ENCODE data around the gene IFT122.

The IFT122 gene

DNA sequence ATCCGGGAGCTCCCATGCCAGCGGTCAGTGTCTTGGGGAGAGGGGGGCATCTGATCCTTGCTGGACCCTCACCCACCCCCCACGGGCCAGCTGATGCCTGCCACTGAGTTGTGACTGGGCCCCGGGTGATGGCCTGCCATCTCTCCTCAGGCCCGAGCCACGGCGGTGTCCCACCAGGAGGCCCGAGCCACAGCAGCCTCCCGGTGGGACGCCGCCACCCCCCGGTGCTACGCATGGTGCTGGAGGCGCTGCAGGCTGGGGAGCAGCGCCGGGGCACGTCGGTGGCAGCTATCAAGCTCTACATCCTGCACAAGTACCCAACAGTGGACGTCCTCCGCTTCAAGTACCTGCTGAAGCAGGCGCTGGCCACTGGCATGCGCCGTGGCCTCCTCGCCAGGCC is 107.2 kb downstream of the IFT122 start:
- no peak for DNase-seq

DNA sequence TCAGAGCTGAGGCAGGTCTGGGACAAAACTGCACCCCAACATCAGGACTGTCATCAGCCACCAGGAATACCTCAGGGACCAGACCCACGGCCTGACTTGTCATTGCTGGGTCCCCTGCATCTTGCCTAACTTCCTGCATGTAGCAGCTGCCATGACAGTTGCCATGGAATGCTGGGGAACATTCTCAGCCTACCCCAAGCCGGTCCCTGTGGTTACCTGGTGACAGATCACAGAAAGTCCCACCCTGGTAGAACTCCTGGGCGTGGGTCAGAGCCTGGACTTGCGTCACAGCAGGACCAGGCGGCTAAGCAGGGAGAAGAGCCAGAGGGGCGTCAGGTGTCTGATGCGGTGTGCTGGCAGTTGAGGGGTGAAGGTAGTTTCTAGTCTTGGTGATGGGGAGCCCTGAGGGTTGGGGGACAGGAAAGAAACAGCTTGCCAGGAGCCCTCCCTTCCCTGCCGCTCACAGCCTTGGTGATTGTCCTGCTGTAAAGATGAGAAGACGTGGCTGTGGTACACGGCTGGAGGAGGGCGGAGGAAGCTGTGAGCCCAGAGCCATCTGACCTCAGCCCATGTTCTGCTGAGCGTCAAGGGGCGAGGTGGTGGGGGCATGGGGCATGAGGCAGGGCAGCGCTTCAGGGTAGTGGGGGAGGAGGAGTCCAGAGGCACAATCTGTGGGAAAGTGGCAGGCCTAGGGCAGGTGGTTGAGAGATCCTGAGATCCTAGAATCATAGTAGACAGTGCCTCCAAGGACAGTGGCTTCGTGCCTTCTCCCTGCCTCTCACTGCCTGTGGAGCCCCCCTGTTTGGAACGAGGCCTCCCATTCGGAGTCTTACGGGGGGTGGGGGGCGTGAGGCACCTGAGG is 108.3 kb downstream of the IFT122 start:
- no peak for DNase-seq

DNA sequence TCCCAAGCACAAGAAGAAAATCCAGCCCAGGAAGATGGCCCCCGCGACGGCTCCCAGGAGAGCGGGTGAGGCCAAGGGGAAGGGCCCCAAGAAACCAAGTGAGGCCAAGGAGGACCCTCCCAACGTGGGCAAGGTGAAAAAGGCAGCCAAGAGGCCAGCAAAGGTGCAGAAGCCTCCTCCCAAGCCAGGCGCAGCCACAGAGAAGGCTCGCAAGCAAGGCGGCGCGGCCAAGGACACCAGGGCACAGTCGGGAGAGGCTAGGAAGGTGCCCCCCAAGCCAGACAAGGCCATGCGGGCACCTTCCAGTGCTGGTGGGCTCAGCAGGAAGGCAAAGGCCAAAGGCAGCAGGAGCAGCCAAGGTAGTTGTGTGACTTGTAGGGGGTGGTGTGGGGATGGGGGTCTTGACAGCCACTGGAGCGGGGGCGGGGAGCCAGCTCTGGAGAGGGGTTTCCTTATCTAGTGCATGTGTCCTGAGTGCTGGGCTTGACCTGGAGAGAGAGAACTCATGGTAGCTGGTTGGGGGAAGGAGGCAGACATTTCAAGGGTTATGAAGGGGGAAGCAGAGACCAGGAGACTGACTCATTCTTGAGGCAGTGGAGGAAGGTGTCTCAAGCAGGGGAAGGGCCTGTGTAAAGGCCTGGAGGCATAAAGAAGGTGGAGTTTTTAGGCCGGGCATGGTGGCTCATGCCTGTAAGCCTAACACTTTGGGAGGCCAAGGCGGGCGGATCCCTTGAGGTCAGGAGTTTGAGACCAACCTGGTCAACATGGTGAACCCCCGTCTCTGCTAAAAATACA is 109.2 kb downstream of the IFT122 start:
- no peak for DNase-seq

DNA sequence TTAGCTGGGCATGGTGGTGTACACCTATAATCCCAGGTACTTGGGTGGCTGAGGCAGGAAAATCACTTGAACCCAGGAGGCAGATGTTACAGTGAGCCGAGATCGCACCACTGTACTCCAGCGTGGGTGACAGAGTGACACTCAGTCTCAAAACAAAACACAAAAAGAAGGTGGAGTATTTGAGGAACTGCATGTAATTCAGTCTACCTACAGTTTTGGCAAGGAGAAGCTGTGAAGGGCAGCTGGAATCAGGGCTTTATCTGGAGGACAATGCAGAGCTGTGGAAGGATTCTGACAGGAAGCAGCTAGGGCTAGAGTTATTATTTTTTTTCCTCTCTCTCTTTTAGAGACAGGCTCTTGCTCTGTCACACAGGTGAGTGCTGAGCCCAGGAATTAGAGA is 109.8 kb downstream of the IFT122 start:
- DNase-seq = no peak

DNA sequence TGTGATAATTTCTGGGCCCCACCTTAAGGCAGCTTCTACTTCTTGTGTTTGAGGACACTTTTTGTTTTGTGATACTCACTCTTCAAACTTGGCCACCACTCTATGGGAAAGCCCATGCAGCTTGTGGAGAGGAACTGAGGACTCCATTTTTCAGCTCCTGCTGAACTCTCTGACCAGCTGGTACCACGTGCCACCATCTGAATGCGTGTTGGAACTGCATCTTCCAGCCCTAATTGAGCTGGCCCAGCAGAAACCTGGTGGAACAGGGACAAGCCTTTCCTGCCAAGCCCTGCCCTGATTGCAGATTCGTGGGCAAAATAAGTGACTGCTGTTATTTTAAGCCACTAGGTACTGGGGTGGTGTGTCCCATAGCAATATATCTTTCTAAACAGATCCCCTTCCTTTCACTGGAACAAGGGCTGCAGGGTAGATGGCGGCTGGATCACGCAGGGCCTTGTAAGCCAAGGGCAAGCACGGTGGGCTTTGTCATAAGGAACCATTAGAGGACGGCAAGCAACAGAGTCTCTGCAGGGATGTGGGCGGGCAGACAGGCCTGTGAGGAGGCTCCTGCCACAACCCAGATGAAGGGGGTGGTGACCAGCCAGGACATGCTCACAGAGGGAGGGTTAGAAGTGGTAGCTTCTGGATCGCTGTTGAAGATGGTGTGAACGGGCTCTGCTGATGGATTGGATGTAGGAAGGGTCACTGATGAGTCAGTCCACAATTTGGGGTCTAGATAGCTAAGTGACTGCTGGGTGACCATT is 112.4 kb downstream of the IFT122 start:
- no peak for DNase-seq

DNA sequence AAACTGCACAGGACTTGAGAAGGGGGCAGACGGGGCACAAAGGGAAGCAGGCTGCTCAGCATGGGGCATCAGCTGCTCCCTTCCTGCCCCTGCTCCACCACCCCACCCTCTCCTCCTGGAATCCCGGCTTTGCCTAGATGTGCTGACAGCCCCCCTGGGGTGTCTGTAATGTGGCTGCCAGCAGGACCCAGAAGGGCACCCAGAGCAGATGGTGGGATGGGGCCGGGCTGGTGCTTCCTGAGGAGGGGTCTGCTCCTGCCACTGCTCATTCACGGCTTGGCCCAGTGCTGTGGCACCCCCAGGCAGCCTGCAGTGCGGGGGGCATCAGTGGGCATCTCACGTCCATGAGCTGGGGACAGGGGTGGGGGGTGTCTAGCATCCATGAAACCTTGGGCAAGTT is 113.1 kb downstream of the IFT122 start:
- no peak for DNase-seq

DNA sequence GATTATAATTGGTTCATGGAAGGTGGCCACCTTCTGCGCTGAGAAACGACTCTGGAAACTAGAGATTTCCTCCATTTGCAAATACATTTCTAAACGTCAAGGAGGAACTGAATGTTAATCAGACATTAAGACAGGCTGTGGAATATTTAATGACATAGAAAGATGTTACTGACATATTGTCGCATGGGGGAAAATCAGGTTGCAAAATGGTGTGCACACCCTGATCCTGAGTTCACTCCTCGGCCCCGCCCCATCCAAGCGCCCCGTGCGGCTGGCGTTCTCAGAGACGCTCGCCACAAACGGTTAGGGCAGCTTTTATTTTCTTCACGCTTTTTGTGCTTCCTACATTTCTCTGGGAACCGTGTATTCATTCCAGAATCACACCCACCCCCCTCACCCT is 113.7 kb downstream of the IFT122 start:
- DNase-seq = no peak

DNA sequence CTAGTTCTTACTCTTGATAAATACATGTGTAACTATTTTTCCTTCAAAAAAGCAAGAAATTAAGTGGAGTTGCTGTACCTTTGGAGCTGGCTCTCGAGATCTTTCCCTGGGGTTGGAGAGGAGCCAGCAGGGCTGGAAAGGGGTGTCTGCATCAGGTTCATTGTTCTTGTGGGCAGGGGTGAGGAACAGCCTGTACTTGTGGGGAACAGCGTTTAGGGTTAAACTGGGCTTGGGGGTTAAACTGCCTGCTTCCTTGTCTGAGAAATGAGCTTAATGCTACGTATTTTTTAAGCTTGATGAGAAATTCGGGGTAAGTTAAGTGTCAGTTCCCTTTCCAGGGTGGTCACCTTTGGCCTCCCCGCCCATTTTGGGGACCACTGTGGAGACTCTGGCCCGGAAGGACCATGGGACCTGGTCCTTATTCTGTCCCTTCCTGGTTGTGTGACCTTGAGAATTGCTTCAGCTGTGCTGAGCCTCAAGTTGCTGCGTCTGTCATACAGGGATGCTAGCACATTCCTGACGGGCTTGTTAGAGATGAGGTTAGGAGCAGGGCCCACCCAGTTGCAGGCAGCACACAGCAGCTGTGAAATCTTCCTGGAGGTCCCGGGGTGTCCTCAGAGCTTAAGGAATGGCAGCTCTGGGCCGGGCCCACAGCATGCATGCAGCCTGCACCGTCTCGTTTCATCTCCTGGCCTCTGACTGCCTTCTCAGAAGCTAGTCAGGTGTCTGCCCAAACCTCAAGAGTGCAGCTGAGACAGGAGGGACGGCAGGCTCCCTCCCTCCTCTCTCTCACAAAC is 114.5 kb downstream of the IFT122 start:
- DNase-seq = no peak

DNA sequence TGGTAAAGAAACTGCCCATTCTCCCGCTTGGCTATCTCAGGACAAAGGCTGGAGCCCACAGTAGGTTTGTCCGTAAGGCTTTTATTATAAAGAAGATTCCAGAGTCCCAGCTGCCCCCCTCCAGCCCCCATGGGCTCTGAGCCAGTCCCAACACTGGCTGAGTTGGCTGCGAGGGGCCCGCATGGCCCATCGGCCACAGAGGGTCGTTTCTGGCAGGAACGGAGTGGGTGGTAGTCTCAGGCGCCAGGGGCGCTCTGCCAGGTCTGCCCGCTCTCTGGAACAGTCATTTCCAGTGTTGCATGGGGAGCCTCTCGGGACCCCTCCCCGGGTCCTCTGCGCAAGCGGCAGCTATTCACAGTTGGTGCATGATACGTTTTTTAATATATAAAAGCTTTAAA is 115.1 kb downstream of the IFT122 start:
- no peak for DNase-seq

DNA sequence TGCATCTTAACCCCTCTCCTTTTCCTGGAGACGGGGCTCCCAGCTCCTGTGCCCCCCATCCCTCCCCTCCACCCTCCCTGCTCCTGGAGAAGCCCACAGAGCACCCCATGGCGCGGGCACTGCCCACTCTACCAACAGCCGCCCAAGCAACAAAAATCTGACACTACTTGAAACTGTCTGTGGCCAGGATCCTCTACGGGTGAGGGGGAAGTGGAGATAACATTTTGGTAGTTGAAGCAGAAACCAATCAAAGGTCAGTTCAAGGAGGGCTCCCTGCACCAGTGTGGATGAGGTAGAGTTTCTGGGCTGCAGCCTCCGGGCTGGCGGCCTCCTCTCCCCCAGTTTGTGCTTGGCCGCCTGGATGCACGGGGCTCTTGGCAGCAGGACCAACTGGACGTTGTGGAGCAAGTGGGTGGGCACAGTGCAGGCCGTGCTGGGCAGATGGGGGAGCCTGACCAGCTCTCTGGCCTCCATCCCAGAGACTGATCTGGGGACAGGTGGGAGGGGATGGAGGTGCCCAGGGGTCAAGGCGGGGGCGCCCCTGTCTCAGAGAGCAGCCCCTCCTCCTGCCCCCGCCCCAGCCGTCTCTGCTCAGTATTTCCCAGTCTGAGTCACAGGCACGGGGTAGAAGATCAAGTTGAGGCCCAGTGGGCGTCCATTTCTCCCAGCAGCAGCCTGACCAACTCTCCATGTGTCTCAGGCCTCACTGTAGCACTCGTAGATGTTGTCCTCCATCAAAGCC is 115.8 kb downstream of the IFT122 start:
- DNase-seq = no peak

DNA sequence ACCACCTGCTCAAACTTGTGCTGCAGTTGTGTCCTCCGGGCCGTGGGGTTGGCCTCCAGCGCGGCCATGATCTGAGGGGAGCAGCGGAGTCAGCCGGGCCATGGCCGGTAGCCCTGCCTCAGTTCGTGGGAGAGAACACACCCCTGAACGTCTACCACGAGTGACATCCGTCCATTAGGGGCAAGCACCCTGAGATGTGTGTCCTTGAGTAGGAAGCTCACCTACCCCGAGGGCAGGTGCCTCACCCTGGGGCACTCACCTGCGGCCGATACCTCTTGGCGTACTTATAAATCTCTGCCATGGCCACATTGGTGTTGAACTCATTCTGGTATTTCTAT is 116.3 kb downstream of the IFT122 start:
- no peak for DNase-seq

DNA sequence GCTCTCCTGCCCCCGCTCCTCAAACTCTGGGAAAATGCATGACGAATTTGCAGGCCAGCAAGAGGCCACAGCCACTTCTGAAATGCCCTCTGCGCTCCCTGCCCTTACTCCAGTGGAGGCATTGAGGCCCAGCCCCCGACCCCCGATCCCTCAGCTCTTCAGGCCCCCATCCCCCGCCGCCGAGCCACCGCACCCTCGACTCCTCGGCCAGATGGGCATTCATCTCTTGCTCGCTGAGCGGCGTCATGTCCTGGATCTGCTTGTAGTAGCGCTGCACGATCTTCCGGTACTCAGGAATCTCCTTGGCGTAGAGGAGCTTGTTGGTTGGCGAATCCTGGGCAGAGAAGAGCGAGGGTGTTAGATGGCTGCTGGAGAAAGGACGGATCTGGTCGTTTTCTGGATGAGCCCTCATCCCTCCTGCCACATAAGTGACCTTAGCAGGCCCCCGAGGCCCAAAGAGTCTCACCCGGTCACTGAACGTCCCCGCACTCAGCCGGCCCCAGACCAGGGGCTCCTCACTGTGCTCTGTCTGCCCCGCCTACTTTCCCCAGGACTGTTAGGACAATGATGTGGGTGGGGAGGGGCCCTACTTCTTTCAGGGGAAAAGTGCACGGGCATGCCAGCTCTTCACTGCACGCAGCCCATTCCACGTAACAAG is 117.0 kb downstream of the IFT122 start:
- no peak for DNase-seq

DNA sequence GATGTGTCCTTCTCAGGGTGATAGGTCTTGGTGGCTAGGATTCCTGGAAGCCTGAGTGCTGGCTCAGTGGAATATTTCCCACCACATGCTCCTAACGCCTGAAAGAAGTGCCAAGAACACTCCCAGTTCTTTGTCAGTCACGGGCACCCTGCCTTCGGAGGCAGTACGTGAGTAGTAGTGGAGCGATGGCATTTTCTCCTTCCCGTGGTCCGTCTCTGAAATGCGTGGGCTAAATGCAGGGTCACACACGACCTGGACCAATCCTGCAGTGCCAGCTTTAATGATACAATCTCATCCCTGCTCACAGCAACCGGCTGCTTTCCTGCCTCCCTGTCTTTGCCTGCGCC is 117.5 kb downstream of the IFT122 start:
- no peak for DNase-seq

DNA sequence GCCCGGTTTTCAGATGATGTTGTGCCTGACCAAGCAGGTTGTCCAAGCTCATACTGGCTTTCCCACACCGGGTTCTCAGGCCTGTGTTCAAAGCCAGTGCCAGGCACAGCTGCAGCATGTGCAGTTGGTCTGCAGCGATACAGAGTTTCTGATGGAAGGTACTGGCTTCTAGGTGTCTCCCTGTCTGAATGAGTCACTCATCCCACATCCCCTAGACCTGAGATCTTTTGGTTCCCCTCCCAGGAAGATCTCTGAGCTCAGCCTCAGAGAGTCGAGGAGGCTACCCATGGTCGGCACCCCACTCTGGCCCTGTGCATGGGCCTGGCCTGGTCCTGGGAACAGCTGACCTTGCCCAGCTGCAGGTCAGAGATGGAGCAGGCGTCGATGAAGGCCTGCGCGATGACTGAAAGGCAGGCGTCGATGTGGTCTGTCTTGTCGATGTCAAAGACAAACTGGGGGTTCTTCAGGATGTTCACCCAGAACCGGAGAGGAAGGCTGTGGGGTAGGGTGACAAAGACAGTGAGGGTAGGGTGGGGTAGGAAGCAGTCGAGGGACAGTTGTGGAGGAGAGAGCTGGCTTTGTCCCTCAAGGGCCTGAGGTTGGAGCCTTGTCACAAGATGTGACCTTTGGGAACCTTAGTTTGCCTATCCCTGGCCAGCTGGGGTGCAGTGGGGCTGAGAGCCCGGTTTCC is 118.2 kb downstream of the IFT122 start:
- no peak for DNase-seq

DNA sequence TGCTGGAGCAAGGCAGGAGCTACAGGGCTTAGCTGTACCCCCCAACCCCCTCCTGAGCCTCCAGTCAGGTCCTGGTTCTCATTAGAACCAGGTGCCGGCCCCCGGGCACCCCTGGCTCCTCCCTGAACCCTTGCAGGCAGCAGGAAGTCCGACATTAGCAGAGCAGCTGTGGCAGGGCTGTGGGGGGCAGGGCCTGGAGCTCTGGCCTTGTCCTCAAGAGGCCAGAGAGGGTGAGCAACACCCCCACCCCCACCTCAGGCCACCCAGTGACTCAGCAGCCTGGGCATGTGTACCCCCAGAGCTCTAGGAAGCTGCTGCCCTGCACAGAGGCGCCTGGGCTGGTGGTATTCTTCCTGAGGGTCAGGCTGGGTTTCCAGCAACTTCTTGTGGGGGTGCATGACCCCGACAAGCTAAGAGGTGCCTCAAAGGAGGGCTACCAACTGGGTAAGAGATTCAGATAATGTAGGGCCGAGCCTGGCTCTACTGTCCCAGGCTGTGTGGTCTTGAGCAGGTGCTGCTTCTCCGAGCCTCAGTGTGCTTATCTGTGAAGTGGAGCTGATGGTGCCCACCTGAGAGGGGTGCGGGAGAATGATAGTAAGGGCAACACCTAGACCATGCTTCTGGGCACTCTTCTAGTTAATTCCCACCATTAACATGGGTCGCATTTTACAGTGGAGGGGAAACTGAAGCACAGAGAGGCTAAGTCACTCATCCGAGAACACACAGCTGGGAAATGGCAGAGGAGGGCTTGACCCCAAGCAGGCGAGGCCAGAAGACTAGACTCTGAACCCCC is 118.9 kb downstream of the IFT122 start:
- DNase-seq = no peak

DNA sequence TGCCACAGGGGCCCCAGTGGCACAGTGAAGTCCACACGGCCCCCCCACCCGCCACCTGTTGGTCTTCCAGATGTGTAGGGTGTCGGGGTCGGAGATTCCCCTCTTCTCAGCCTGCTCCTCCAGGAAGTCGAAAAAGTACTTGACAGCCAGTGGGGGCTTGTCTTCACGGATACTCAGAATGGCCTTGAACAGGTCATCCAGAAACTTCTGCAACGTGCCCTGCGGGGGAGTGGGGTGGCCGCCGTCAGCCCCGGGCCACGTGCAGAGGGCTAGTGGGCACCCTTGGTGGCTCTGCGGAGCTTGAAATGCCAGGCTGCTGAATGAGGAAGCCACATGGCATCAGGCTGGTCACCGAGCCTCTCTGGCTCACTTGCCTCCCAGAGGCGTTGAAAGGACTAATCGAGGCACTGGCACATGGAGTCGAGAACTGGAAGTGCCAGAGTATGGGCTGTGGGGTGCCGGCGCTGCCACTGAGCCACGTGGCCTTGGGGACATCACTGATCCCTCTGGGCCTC is 119.6 kb downstream of the IFT122 start:
- no peak for DNase-seq

DNA sequence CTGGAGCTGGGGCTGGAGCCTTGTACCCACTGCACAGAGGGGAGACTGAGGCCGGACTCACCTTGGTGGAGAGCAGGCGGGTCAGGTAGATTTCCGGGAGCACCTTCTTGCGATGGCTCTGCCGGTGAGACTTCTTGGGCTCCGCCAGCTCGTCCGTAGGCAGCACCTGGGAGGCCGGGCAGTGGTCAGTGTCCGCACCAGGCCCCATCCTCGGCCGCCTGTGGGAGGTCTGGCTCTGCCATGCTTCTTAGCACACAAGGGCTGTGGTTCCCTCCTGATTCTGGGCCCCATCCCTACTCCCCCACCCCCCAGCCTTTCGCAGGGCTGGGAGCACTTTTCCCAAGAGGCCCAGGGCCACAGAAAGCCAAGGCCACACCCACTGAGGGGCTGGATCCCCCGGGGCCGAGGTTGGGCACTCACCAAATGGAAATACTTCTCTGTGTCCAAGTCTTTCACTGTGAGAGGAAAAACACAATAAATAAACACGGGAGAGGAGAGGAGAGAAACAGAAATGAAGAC is 120.3 kb downstream of the IFT122 start:
- DNase-seq = no peak

DNA sequence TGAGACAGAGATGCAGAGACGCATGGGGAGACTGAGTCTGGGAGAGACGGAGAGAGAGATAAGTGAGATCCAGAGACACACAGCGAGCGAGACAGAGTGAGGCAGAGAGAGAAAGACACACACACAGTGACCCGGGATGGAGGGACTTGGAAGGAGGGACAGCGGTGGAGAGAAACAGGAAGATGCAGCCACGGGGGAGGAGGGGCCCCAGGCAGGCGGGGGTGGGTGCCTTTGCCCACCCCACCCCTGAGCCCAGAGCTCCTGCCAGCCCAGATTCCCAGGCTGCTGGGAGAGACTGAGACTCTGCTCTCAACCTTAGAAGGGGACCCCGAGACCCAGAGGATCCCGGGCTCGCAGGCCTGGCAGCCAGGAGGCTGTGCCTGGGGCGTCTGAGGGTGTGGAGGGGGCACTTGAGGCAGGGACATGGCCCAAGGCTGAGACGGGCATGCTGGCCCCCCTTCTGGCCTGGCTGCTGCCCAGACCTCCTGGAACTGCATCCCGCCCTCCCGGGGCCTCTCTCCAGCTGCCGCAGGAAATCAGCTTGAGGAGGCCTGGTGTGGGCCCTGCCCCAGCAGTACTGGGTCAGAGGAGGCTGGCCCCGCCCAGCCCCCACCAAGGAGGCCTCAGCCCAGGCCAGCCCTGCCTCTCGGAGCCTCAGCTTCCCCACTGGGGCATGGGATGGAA is 121.0 kb downstream of the IFT122 start:
- no peak for DNase-seq

DNA sequence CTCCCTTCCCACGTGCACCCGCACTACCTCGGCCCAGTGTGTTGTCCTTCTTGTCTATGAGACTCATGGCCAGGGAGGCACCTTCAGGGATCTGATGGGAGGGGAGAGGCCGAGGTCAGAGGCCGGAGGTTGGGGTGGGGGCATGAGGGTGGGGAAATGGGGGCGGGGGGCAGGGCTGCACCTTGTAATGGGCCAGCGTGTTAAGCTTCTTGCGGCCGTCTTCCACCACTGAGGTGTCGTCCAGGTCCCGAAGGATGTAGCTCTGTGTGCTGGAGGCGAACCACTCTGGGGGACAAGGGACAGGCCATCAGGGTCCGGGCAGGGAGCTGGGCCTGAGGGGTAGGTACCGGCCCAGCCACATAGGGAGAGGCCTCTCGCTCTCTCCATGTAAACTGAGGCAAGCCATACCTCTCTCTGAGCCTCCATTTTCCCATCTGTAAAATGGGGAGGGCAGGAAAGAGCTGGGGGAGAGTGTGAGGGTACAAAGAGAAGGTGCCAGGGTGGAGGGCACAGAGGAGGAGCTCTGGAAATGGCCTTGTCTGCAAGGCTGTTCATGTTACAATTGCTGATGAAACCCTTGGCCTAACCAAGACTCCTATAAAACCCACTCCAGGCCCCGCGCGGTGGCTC is 121.7 kb downstream of the IFT122 start:
- DNase-seq = no peak

Data from 8988T (cell line).